SK-N-SH (cell line): ENCODE measurements around the gene THSD4. TPM values are rescaled to one million over a fixed set of nuclear protein-coding genes. Genes with fewer than 3 reads are reported as not detected.
A peak's percentile ranks its signal among the peaks of the same experiment; 100 is the strongest.

Experiments
- CTCF ChIA-PET: fragments of 300-600, 350-600 bp; formaldehyde crosslinking; extraction: SDS; loops from one replicate; lab custom pipeline; 2021; lab: Yijun Ruan, JAX
- POLR2A ChIA-PET: fragments of 350-600 bp; sonication (Branson Sonifier 250); formaldehyde crosslinking; extraction: SDS; loops from one replicate; lab custom pipeline; 2020; ENCODE audit warnings: antibody characterized with exemption, inconsistent platforms; lab: Yijun Ruan, JAX
- DNase-seq: peaks from one replicate; pipeline ENCODE4 v3.0.0; 2012
- H2AFZ ChIP-seq: fragments of 200-600 bp; sonication (generic); 2 replicates; pipeline ENCODE4 v1.8.1; 2016; ENCODE audit warnings: antibody characterized with exemption, mild to moderate bottlenecking, low read depth
- H3F3A ChIP-seq: fragments of 200-600 bp; sonication (generic); replicated peaks from 2 replicates; pipeline ENCODE3; 2016; ENCODE audit warnings: antibody characterized with exemption, mild to moderate bottlenecking; ENCODE audit not compliant: insufficient read depth
- H3K27ac ChIP-seq, 2 experiments: fragments of 200-500 bp in 1 of 2; fragments of 200-600 bp in 1 of 2; sonication (Bioruptor generic) in 1 of 2; sonication (generic), shearing (Covaris generic) in 1 of 2; 2 replicates each; pipeline versions ENCODE4 v1.5.1 to v1.6.1; 2014 to 2016; ENCODE audit warnings: low read depth in 2 of 2, inconsistent platforms in 1 of 2, low read length in 1 of 2, mild to moderate bottlenecking in 1 of 2, mixed read lengths in 1 of 2
- H3K27me3 ChIP-seq: fragments of 200-600 bp; sonication (generic), shearing (Covaris generic); 2 replicates; pipeline ENCODE4 v1.6.1; 2016; ENCODE audit warnings: mixed run types; ENCODE audit not compliant: insufficient read depth
- H3K36me3 ChIP-seq, 2 experiments: fragments of 200-500 bp in 1 of 2; fragments of 200-600 bp in 1 of 2; sonication (Bioruptor generic) in 1 of 2; sonication (generic) in 1 of 2; replicated peaks in 1 of 2; 2 replicates each; pipeline versions ENCODE3 to v1.5.1; 2014 to 2016; ENCODE audit warnings: low read length in 1 of 2, mild to moderate bottlenecking in 1 of 2; ENCODE audit not compliant: insufficient read depth in 2 of 2, control insufficient read depth in 1 of 2
- H3K4me1 ChIP-seq, 2 experiments: fragments of 200-500 bp in 1 of 2; fragments of 200-600 bp in 1 of 2; sonication (Bioruptor generic) in 1 of 2; sonication (generic), shearing (Covaris generic) in 1 of 2; 2 replicates each; pipeline versions ENCODE4 v1.5.1 to v1.6.1; 2014 to 2016; ENCODE audit warnings: low read depth in 1 of 2, low read length in 1 of 2, mixed run types in 1 of 2; ENCODE audit not compliant: insufficient read depth in 2 of 2, control insufficient read depth in 1 of 2
- H3K4me2 ChIP-seq: fragments of 200-600 bp; sonication (generic), shearing (Covaris generic); 2 replicates; pipeline ENCODE4 v1.6.1; 2017; ENCODE audit warnings: mixed run types
- H3K4me3 ChIP-seq, 2 experiments: fragments of 200-500 bp in 1 of 2; fragments of 200-600 bp in 1 of 2; sonication (Bioruptor generic) in 1 of 2; sonication (generic), shearing (Covaris generic) in 1 of 2; 2 replicates each; pipeline versions ENCODE4 v1.5.1 to v1.8.1; 2014 to 2016; ENCODE audit warnings: low read depth in 2 of 2, inconsistent platforms in 1 of 2, low read length in 1 of 2, mild to moderate bottlenecking in 1 of 2, mixed read lengths in 1 of 2, moderate library complexity in 1 of 2
- H3K79me2 ChIP-seq: fragments of 200-600 bp; sonication (generic); 2 replicates; pipeline ENCODE4 v1.8.1; 2017; ENCODE audit warnings: mild to moderate bottlenecking; ENCODE audit not compliant: insufficient read depth
- H3K9ac ChIP-seq: fragments of 200-600 bp; sonication (generic); 2 replicates; pipeline ENCODE4 v1.6.1; 2017; ENCODE audit warnings: mixed run types
- H3K9me2 ChIP-seq: fragments of 200-600 bp; sonication (generic); 2 replicates; pipeline ENCODE4 v1.6.1; 2017; ENCODE audit warnings: mixed run types
- H3K9me3 ChIP-seq: fragments of 200-600 bp; sonication (generic); 2 replicates; pipeline ENCODE4 v1.6.1; 2017; ENCODE audit warnings: mixed run types, mild to moderate bottlenecking, moderate library complexity
- H4K20me1 ChIP-seq: fragments of 200-600 bp; sonication (generic); 2 replicates; pipeline ENCODE4 v1.6.1; 2017; ENCODE audit warnings: mild to moderate bottlenecking, mixed run types; ENCODE audit not compliant: insufficient read depth
- EP300 ChIP-seq, 2 experiments: IDR thresholded peaks; 2 replicates each; pipeline versions ENCODE4 v1.4.0 to v1.6.1; 2012; ENCODE audit warnings: borderline replicate concordance in 1 of 2, low read depth in 1 of 2, low read length in 1 of 2
- EZH2phosphoT487 ChIP-seq: fragments of 200-600 bp; sonication (generic); IDR thresholded peaks from 2 replicates; pipeline ENCODE4 v1.6.1; 2017; ENCODE audit warnings: low read depth, mixed run types, mild to moderate bottlenecking, antibody characterized with exemption, moderate library complexity, borderline replicate concordance
- NFIC ChIP-seq: IDR thresholded peaks from 2 replicates; pipeline ENCODE4 v1.4.0; 2012; ENCODE audit warnings: borderline replicate concordance
- NRF1 ChIP-seq: IDR thresholded peaks from 2 replicates; pipeline ENCODE4 v1.6.1; 2012; ENCODE audit warnings: low read depth, mild to moderate bottlenecking, low read length
- PBX3 ChIP-seq: IDR thresholded peaks from 2 replicates; pipeline ENCODE4; 2012
- TEAD4 ChIP-seq: IDR thresholded peaks from 2 replicates; pipeline ENCODE4 v1.4.0; 2012; ENCODE audit warnings: mild to moderate bottlenecking, borderline replicate concordance; ENCODE audit not compliant: insufficient read depth
- WGBS: methylation state at CpG from one replicate; pipeline ENCODE4 v1.1.6; 2017; ENCODE audit warnings: low lambda C conversion rate; 5-methylcytosine and 5-hydroxymethylcytosine counted together
- polyA plus RNA-seq, 3 experiments: library from polyadenylated mRNA; depleted of rRNA; stranded (reverse); fragments of >200 nt; gene quantifications; 2 replicates each; pipeline ENCODE4 v1.2.3, GENCODE V29; 2012
- TF ChIP-seq, protein P1 (sequence below): IDR thresholded peaks from 2 replicates; pipeline ENCODE4 v1.4.0; 2012; ENCODE audit warnings: low read depth, borderline replicate concordance
- TF ChIP-seq, protein P2 (sequence below): IDR thresholded peaks from 2 replicates; pipeline ENCODE4 v1.4.0; 2012; ENCODE audit warnings: low read depth, borderline replicate concordance

THSD4 gene
- polyA plus RNA-seq, 1 of the 3 experiments (the other 2 are of a cell fraction): 79.1 TPM

- TF ChIP-seq PBX3: peak; percentile 52; the same call in 1 of the 2 replicates
- TF ChIP-seq, protein P1, sequence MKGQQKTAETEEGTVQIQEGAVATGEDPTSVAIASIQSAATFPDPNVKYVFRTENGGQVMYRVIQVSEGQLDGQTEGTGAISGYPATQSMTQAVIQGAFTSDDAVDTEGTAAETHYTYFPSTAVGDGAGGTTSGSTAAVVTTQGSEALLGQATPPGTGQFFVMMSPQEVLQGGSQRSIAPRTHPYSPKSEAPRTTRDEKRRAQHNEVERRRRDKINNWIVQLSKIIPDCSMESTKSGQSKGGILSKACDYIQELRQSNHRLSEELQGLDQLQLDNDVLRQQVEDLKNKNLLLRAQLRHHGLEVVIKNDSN: no peak
- TF ChIP-seq EP300 (IDR thresholded peaks at IDR 0.05; ENCODE audit: borderline replicate concordance in 1 of 2, low read depth in 1 of 2, low read length in 1 of 2): peak; percentile 23 to 67; a peak in 3 of 4 replicates
- TF ChIP-seq EZH2phosphoT487: no peak
- TF ChIP-seq, protein P2, sequence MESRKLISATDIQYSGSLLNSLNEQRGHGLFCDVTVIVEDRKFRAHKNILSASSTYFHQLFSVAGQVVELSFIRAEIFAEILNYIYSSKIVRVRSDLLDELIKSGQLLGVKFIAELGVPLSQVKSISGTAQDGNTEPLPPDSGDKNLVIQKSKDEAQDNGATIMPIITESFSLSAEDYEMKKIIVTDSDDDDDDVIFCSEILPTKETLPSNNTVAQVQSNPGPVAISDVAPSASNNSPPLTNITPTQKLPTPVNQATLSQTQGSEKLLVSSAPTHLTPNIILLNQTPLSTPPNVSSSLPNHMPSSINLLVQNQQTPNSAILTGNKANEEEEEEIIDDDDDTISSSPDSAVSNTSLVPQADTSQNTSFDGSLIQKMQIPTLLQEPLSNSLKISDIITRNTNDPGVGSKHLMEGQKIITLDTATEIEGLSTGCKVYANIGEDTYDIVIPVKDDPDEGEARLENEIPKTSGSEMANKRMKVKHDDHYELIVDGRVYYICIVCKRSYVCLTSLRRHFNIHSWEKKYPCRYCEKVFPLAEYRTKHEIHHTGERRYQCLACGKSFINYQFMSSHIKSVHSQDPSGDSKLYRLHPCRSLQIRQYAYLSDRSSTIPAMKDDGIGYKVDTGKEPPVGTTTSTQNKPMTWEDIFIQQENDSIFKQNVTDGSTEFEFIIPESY: no peak
Measured at GRCh38 chr15:71685420-71685993, 570.2 kb downstream of the THSD4 start (continued).

DNA sequence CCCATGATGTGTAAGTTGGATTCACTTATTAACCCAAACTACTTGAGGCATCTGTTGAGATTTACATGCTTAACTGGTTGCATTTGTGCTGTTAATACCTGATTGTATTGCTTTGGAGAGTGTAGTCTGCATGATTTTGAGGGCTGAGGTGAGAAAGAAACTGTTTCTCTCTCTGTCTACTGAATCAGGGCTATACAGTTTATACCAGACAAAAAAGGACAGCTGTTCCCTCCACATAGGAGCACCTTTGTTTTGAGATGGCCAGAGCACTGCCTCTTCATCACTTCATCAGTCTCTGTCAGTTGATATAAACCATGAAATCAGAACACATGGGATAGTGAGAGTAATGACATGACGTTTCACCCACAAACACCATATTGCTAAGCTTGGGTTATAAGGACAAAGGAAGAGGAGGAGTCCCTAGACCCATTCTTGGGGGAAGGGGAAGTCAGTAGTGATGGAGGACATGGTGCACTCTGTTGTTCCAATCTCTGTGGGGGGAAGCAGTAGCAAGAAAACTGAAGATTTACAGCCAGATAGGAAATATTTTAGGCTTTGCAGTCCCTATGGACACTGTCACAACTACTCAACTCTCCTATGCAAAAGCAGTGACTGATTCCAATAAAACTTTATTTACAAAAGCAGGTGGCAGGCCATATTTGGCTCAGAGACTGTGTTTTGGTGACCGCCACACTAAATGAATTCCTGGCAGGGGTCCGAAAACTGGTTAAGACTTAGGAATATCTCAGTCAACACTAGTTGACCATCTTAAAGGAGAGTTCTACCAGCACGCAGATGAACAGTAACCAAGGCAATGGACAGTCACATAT, 571.2 kb downstream of the THSD4 start:
- Histone ChIP-seq H3K4me1 (peaks cover 9 to 35% of the 10 kb centered on the region in 2 experiments), H4K20me1 (no peaks in the 10 kb centered on the region), H3K9me2 (no peaks in the 10 kb centered on the region), H3F3A (peaks cover 34% of the 10 kb centered on the region), H2AFZ (no peak overlapping the region), H3K4me3 (no peak overlapping the region), H3K27me3 (no peaks in the 10 kb centered on the region), H3K27ac (peak overlapping the region; percentile 69 to 76; a peak in 3 of 4 replicates), H3K79me2 (no peaks in the 10 kb centered on the region), H3K36me3 (no peaks in the 10 kb centered on the region), H3K4me2 (no peak overlapping the region), H3K9me3 (no peaks in the 10 kb centered on the region), H3K9ac (no peak overlapping the region)
- TF ChIP-seq EZH2phosphoT487 (no peak), NRF1 (no peak), TEAD4 (no peak), NFIC (no peak)
- WGBS: 93% methylated on average over 4 of the region's 4 CpGs
- DNase-seq: no peak
- ChIA-PET CTCF (no interaction called here), POLR2A (no interaction called here)
